Activated T-helper 1 cell treated with anti-CD3 and anti-CD28 coated beads, Interleukin-12 subunit alpha, Interleukin-12 subunit beta, Interleukin-2, Interleukin-4 antibody, amounts not matched to agents 30 ng/mL and 10 ng/mL and 1 ng/mL, durations not matched to agents 14 hours and 24 hours and 36 hours (primary cell): ENCODE measurements around the gene PSAPL1. TPM values are rescaled to one million over a fixed set of nuclear protein-coding genes. Genes with fewer than 3 reads are reported as not detected.

ENCODE experiments used
- DNase-seq: peaks from one replicate; pipeline ENCODE4 v3.0.0; 2021; ENCODE audit warnings: low spot score
- H3K27ac Mint-ChIP-seq: one replicate; pipeline ENCODE4 v1.8.0; 2021; ENCODE audit warnings: mild to moderate bottlenecking, mixed read lengths
- H3K27me3 Mint-ChIP-seq: one replicate; pipeline ENCODE4 v1.8.0; 2022; ENCODE audit warnings: mild to moderate bottlenecking, moderate library complexity, mixed read lengths; ENCODE audit not compliant: insufficient read depth
- H3K36me3 Mint-ChIP-seq: one replicate; pipeline ENCODE4 v1.8.0; 2021; ENCODE audit warnings: low read depth, mixed read lengths
- H3K4me1 Mint-ChIP-seq: one replicate; pipeline ENCODE4 v1.8.0; 2021; ENCODE audit warnings: low read depth, mixed read lengths
- H3K4me3 Mint-ChIP-seq: one replicate; pipeline ENCODE4 v1.8.0; 2021; ENCODE audit warnings: mild to moderate bottlenecking, moderate library complexity, mixed read lengths
- H3K9me3 Mint-ChIP-seq: one replicate; pipeline ENCODE4 v1.8.0; 2021; ENCODE audit warnings: mixed read lengths
- intact Hi-C: fragments of 100-400 bp; cut with micrococcal nuclease; formaldehyde crosslinking; loops from one replicate; pipeline ENCODE4 v1.15.1; 2024
- total RNA-seq: library from RNA; stranded (reverse); gene quantifications from 2 replicates; pipeline ENCODE4 v1.2.3, GENCODE V29; 2022

The PSAPL1 gene
- total RNA-seq, 1 donor from 2014 or later, result not detected

DNA sequence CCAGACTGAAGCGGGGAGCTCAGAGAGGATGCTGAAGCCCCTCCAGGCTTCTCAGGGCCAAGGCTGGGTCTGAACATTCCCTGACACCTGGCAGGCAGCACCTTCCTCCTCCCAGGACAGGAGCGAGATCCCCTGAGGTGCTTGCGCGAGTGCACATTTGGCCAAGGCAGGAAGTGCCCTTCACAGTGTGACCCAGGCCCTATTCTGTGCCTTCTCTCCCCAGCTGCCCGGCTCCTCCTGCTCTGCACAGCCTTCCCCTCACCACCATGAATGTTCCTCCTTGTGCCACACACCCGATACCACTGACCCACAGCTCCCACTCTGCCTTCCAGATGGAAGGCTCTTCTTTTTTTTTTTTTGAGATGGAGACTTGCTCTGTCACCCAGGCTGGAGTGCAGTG lies 17.1 kb upstream of the PSAPL1 start:
- H3K27ac Mint-ChIP-seq, result no peak overlapping the region
- intact Hi-C loops, result no loop called here
- DNase-seq, result no peak
- no peaks in the 10 kb centered on the region for H3K36me3 Mint-ChIP-seq
- H3K4me3 Mint-ChIP-seq, result no peak overlapping the region
- H3K4me1 Mint-ChIP-seq, result no peaks in the 10 kb centered on the region
- H3K27me3 Mint-ChIP-seq, result no peaks in the 10 kb centered on the region
- no peaks in the 10 kb centered on the region for H3K9me3 Mint-ChIP-seq

DNA sequence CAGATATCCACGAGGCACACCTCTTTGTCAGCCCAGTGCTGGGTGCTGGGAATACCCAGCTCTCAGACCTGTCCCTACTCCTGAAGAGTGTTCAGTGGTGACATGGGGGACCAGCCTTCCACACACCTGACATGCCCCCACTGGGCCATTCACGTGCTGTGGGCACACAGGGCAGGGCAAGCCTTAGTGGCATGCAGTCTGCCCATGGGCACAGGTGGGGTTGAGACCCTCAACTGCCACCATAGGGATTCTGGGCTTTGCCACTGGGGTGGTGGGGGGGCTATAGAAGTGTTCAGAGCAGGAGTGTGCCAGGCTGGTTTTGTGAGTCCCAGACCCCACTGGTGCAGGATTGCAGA lies 16.7 kb upstream of the PSAPL1 start:
- Mint-ChIP-seq H3K27me3 (no peaks in the 10 kb centered on the region), H3K4me3 (no peak overlapping the region), H3K27ac (no peak overlapping the region), H3K4me1 (no peaks in the 10 kb centered on the region), H3K9me3 (no peaks in the 10 kb centered on the region), H3K36me3 (no peaks in the 10 kb centered on the region)
- DNase-seq, result no peak
- intact Hi-C loops, result no loop called here

DNA sequence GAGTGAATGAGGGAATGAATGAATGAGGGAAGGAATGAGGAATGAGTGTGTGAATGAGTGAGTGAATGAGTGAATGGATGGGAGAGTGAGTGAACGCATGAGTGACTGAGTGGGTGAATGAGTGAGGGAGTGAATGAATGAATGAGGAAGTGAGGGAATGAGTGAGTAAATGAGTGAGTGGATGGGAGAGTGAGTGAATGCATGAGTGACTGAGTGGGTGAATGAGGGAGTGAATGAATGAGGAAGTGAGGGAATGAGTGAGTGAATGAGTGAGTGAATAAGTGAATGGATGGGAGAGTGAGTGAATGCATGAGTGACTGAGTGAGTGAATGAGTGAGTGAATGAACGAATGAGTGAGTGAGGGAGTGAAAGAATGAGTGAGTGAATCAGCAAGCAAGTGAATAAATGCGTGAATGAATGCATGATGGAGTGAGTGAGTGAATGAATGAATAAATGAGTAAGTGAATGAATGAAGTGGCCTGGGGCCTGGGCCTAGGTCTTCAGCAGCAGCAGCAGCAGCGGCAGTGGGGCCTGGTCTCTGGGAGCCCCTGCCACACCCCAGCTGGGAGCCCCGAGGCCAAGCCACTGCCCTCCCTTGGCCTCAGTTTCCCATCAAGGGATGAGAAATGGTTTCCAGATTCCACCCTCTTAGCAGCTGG lies 16.2 kb upstream of the PSAPL1 start:
- Mint-ChIP-seq H3K36me3 (no peaks in the 10 kb centered on the region), H3K27ac (no peak overlapping the region), H3K4me3 (no peak overlapping the region), H3K27me3 (no peaks in the 10 kb centered on the region), H3K9me3 (no peaks in the 10 kb centered on the region), H3K4me1 (no peaks in the 10 kb centered on the region)
- DNase-seq, result no peak
- intact Hi-C loops, result no loop called here

DNA sequence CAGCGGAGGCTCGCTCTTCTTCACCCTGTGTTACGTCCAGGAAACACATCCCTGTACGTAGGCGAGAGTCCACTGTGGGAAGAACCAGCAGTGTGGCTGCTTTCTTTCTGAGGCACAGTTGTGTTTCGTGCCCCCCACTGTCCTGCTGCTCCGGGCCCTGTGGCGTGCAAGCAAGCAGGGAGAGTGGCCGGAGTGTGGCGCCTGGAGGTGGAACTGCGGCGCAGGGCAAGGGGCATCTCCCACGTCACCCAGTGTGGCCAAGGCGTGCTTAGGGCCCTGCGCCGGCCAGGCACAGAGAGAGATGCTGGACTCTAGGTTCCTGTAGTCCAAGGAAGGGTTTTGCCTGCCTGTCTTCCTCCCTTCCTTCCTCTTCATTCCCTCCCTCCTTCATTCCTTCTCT lies 13.3 kb upstream of the PSAPL1 start:
- no peak for DNase-seq
- Mint-ChIP-seq H3K27ac (no peak overlapping the region), H3K9me3 (no peaks in the 10 kb centered on the region), H3K27me3 (no peaks in the 10 kb centered on the region), H3K4me3 (no peak overlapping the region), H3K36me3 (no peaks in the 10 kb centered on the region), H3K4me1 (no peaks in the 10 kb centered on the region)
- intact Hi-C loops, result no loop called here

DNA sequence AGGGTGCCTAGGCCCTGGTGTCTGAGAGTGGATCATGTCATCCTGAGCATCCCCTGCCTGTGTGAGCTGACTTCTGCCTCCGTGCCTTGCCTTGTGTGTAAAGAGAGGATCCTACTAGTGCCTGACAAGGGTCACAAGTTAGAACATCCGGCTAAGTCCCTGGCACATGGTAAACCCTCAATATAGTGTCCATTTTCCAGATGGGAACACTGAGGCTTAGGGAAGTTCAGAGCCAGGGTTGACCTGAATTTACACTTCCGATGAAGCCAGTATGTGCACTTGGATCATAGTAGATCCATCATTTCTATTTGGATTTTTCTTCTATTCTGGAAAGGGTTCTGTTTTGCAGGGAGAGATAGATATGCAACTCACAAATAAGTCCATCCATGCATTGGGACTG lies 12.5 kb upstream of the PSAPL1 start:
- no peak overlapping the region for H3K27ac Mint-ChIP-seq
- no peak overlapping the region for H3K4me3 Mint-ChIP-seq
- H3K9me3 Mint-ChIP-seq, result no peaks in the 10 kb centered on the region
- no peaks in the 10 kb centered on the region for H3K27me3 Mint-ChIP-seq
- H3K4me1 Mint-ChIP-seq, result no peaks in the 10 kb centered on the region
- H3K36me3 Mint-ChIP-seq, result no peaks in the 10 kb centered on the region
- no peak for DNase-seq
- intact Hi-C loops, result no loop called here

DNA sequence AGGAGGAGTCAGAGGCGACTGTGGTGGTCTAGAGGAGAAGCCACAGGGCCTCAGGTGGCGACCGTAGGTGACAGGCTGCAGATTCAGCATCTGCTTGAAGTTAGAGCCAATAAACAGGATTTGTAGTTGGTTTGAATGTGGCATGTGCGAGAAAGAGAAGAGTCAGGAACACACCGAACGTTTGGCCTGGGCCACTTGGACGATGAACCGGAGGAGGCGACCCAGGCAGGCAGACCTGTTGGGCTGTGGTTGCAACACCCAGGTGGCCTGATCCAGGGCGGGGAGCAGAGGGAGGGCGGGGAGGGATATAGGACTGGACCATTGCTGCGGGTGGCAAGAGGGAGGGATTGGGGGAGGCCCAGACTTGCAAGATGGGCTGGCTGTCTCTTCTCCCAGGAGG lies 10.0 kb upstream of the PSAPL1 start:
- no peak for DNase-seq
- no peak overlapping the region for H3K4me3 Mint-ChIP-seq
- H3K27me3 Mint-ChIP-seq, result no peaks in the 10 kb centered on the region
- no peak overlapping the region for H3K27ac Mint-ChIP-seq
- intact Hi-C loops, result no loop called here
- no peaks in the 10 kb centered on the region for H3K4me1 Mint-ChIP-seq
- H3K9me3 Mint-ChIP-seq, result no peaks in the 10 kb centered on the region
- H3K36me3 Mint-ChIP-seq, result no peaks in the 10 kb centered on the region

DNA sequence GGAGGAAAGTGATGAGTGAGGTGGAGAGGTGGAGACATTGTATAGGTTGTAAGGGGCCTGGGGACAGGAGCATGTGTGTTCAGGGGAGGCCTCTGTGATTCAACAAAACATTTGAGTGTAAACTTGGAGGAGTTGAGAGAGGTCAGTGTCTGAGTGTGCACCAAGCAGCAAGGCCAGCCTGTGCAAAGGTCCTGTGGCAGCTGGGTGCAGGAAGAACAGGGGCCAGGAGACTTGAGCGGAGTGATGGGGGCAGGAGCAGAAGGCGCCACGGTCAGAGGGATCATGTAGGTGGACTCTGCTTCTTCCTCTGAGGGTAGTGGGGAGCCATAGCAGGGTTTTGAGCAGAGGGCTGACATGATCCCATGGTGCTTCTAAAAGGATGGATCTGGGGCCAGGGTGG lies 9.6 kb upstream of the PSAPL1 start:
- Mint-ChIP-seq H3K27me3 (no peaks in the 10 kb centered on the region), H3K27ac (no peak overlapping the region), H3K4me1 (no peaks in the 10 kb centered on the region), H3K36me3 (no peaks in the 10 kb centered on the region), H3K9me3 (no peaks in the 10 kb centered on the region), H3K4me3 (no peak overlapping the region)
- DNase-seq, result no peak
- intact Hi-C loops, result no loop called here

DNA sequence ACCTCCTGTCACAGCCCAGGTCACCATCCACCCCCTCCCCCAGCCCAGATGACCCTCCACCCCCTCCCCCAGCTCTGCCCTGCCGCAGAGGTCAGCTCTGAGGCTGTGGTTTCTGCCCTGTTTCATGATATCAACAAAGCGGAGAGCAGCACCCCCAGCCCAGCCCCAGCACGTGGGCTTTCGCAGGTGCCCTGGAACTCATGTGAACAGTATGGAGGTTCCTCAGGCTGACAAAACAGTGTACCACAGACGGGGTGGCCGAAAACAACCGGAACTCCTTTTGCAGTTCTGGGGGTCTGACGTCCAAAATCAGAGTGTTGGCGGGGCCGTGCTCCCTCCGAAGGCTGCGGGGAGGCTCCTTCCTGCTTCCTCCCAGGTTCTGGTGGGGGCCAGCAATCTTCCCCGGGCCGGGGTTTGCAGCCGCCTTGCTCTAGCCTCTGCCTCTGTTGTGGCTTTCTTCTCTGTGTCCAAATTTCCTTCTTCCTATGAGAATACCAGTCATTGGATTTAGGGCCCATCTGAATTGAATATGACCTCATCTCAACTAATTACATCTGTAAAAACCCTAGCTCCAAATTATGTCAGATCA lies 7.9 kb upstream of the PSAPL1 start:
- H3K27ac Mint-ChIP-seq, result no peak overlapping the region
- H3K36me3 Mint-ChIP-seq, result no peaks in the 10 kb centered on the region
- intact Hi-C loops, result no loop called here
- no peak overlapping the region for H3K4me3 Mint-ChIP-seq
- no peak for DNase-seq
- no peaks in the 10 kb centered on the region for H3K9me3 Mint-ChIP-seq
- no peaks in the 10 kb centered on the region for H3K4me1 Mint-ChIP-seq
- H3K27me3 Mint-ChIP-seq, result no peaks in the 10 kb centered on the region

DNA sequence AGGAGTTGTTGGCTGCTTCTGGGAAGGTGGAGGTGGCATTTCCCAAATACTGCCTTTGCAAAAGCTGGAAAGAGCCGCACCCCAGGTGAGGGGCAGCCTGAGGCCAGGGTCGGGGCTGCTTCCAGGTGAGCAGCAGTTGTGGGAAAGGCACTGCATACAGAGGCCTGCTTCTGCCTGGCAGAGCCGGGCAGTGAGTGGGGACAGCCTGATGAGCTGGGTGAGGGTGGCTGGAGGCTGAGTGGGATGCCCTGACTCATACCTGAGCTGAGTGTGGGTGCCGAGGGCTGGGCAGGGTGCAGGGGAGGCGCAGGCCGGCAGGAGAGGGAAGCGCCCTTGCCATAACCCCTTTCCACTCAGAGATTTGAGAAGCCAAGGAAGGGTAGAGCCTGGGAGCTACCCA lies 6.5 kb upstream of the PSAPL1 start:
- DNase-seq, result no peak
- Mint-ChIP-seq H3K27ac (no peak overlapping the region), H3K4me1 (no peaks in the 10 kb centered on the region), H3K27me3 (no peaks in the 10 kb centered on the region), H3K36me3 (no peaks in the 10 kb centered on the region), H3K4me3 (no peak overlapping the region), H3K9me3 (no peaks in the 10 kb centered on the region)
- intact Hi-C loops, result no loop called here

DNA sequence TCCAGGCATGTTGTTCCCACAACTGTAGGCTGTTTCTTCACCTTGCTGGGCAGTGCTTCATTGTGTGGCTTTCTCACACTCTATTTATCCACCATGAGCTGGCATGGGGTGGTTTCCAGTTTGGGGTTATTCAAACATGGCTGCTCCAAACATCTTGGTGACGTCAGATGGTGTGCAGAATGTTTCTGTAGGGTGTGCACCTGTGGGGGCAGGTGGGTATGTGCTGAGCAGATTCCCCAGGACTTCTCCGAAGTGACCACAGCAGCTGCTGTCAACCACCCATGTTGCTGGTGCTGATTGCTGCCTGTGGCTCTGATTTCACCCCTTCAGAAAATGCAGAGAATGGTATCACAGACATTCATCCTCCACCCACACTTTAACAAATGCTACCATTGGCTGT lies 5.0 kb upstream of the PSAPL1 start:
- no peak for DNase-seq
- no peak overlapping the region for H3K4me3 Mint-ChIP-seq
- H3K9me3 Mint-ChIP-seq, result no peaks in the 10 kb centered on the region
- H3K36me3 Mint-ChIP-seq, result no peaks in the 10 kb centered on the region
- H3K27ac Mint-ChIP-seq, result no peak overlapping the region
- intact Hi-C loops, result no loop called here
- H3K4me1 Mint-ChIP-seq, result no peaks in the 10 kb centered on the region
- no peaks in the 10 kb centered on the region for H3K27me3 Mint-ChIP-seq

DNA sequence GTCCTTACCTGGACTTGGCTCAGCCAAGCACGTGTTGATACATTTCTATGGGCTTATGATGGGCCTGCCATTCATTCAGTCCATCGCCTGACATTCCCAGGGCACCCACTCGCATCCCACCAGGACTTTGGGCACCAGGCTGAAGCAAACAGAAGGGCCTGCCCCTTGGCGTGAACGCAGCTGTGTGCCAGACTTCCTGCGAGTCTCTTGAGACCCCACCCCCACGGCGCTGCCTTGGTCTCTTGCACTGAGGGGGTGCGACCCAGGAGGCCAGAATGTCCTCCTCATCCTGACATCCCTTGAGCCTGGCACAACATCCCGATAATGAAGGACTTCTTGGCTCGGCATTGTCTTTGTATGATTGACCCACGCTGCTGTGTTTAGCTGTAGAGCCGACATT lies 1.5 kb upstream of the PSAPL1 start:
- H3K27me3 Mint-ChIP-seq, result no peaks in the 10 kb centered on the region
- H3K27ac Mint-ChIP-seq, result no peak overlapping the region
- H3K4me3 Mint-ChIP-seq, result no peak overlapping the region
- H3K9me3 Mint-ChIP-seq, result no peaks in the 10 kb centered on the region
- H3K4me1 Mint-ChIP-seq, result no peaks in the 10 kb centered on the region
- no peak for DNase-seq
- no peaks in the 10 kb centered on the region for H3K36me3 Mint-ChIP-seq
- intact Hi-C loops, result no loop called here

DNA sequence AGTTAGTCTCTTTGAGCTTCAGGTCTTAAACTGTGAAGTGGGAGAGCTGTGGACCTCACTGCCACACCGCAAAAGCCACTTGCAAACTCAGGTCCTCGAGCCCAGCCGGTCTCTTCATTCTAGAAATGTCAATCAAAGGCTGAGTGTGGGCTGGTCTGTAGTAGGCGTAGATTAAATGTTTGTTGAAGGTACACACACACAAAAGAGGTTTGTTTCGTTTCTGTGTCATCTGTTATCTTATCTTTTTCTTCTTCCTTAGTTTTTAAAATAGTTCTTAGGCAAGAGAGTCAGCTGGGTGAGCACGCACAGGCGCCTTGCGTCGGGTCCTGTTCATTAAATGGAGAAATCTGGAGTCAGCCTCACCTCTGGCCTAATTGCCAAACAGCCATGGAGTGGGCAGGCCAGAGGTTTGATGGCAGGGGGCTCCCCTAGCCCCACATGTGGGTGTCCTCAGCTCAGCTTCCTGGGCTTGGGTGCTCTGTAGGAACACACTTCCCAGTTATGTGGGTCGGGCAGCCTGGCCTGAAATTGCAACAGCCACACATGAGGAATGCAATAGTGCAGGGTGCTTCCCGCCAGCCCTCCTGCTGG lies 836 bp upstream of the PSAPL1 start:
- Mint-ChIP-seq H3K9me3 (no peaks in the 10 kb centered on the region), H3K27ac (no peak overlapping the region), H3K4me3 (no peak overlapping the region), H3K36me3 (no peaks in the 10 kb centered on the region), H3K27me3 (no peaks in the 10 kb centered on the region), H3K4me1 (no peaks in the 10 kb centered on the region)
- no peak for DNase-seq
- intact Hi-C loops, result no loop called here

DNA sequence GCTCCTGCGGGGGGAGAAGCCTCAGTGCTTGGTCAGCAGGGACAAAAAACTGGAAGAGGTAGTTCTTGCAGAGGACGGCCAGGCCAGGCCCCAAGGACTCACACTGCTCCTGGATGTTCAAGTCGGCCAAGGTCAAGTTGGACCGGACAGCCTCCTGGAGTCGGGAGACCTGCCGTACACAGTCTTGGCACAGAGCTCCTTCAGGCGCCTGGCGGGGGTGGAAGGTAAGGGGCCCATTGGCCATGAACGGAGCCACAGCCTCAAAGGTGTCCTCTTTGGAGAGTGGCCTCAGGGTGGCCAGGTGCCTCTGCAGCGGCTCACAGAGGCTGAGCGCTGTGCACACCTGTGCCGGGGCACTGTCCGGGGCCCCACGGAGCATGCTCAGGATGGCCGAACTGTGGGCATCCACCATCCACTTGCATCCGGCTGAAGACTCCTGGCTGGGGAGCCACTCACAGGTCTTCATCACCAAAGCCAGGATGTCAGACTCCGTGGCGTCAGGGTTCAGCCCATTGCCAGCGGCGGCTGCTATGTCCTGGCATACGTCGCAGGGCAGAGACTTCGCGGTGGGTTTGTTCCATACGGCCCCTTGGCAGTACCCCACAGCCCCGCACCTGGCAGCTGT lies 477 bp downstream of the PSAPL1 start:
- no peak overlapping the region for H3K4me3 Mint-ChIP-seq
- DNase-seq, result no peak
- no peaks in the 10 kb centered on the region for H3K27me3 Mint-ChIP-seq
- no peaks in the 10 kb centered on the region for H3K4me1 Mint-ChIP-seq
- no peaks in the 10 kb centered on the region for H3K9me3 Mint-ChIP-seq
- intact Hi-C loops, result no loop called here
- no peak overlapping the region for H3K27ac Mint-ChIP-seq
- H3K36me3 Mint-ChIP-seq, result no peaks in the 10 kb centered on the region
